Neural crest cell (in vitro differentiated cells): Measurements from ENCODE around the gene MGST3. TPM values are rescaled to one million over a fixed set of nuclear protein-coding genes. Genes with fewer than 3 reads are reported as not detected.

ENCODE experiments used
- DNase-seq: peaks from one replicate; pipeline ENCODE4 v3.0.0; 2021; ENCODE audit warnings: low read depth, mixed read lengths, low spot score
- H3K27ac Mint-ChIP-seq: one replicate; pipeline ENCODE4 v1.8.0; 2021; ENCODE audit warnings: mild to moderate bottlenecking, mixed read lengths; ENCODE audit not compliant: unreplicated experiment
- H3K27me3 Mint-ChIP-seq: 2 replicates; pipeline ENCODE4 v1.8.0; 2021; ENCODE audit warnings: low read depth, mild to moderate bottlenecking, mixed read lengths
- H3K36me3 Mint-ChIP-seq: 2 replicates; pipeline ENCODE4 v1.8.0; 2021; ENCODE audit warnings: low read depth, mild to moderate bottlenecking, mixed read lengths
- H3K4me1 Mint-ChIP-seq: 2 replicates; pipeline ENCODE4 v1.8.0; 2021; ENCODE audit warnings: mixed read lengths
- H3K4me3 Mint-ChIP-seq: one replicate; pipeline ENCODE4 v1.8.0; 2021; ENCODE audit warnings: mild to moderate bottlenecking, mixed read lengths
- H3K9me3 Mint-ChIP-seq: 2 replicates; pipeline ENCODE4 v1.8.0; 2021; ENCODE audit warnings: mixed read lengths
- CTCF ChIP-seq: fragments of 200-600 bp; sonication (generic); conservative IDR thresholded peaks from 2 replicates; pipeline ENCODE4 v1.5.0; 2021; ENCODE audit warnings: antibody characterized with exemption, mild to moderate bottlenecking
- total RNA-seq: library from RNA; stranded (reverse); gene quantifications from 2 replicates; pipeline ENCODE4 v1.2.1, GENCODE V29; 2021

Gene MGST3
- total RNA-seq, 1 donor from 2014 or later: 94.2 TPM

- no peak for DNase-seq
- H3K9me3 Mint-ChIP-seq: peaks cover 3% of the 10 kb centered on the region
- no peaks in the 10 kb centered on the region for H3K4me1 Mint-ChIP-seq
- H3K27ac Mint-ChIP-seq: no peak overlapping the region
- no peak overlapping the region for H3K4me3 Mint-ChIP-seq
- H3K36me3 Mint-ChIP-seq: peaks cover 49% of the 10 kb centered on the region
- no peak for TF ChIP-seq CTCF
- no peaks in the 10 kb centered on the region for H3K27me3 Mint-ChIP-seq
Observed at GRCh38 chr1:165686121-165686970, 55.3 kb downstream of the MGST3 start.

DNA sequence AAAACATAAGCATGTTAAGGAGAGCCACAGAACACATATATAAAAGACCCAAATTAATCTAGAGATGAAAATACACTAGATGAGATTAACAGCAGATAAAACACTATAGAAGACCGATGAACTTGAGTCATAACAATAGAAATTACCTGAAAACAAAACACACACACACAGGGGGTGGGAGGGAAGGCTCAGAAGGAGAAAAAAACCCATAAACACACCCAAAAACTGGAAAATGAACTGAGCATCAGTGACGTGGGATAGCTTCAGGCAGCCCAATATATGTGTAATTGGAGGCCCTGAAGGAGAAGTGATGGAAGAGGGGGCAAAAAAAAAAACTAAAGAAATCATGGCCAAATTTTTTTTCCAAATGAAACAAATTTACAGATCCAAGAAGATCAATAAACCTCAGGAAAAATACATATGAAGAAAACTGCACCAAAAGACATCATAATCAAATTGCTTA lies 56.0 kb downstream of the MGST3 start:
- TF ChIP-seq CTCF: no peak
- H3K27ac Mint-ChIP-seq: no peak overlapping the region
- no peaks in the 10 kb centered on the region for H3K27me3 Mint-ChIP-seq
- no peaks in the 10 kb centered on the region for H3K4me1 Mint-ChIP-seq
- H3K9me3 Mint-ChIP-seq: peaks cover 3% of the 10 kb centered on the region
- peaks cover 52% of the 10 kb centered on the region for H3K36me3 Mint-ChIP-seq
- H3K4me3 Mint-ChIP-seq: no peak overlapping the region
- DNase-seq: no peak

GRCh38 chr1:165688046-165688445 lies 57.0 kb downstream of the MGST3 start:
- Mint-ChIP-seq H3K27me3 (no peaks in the 10 kb centered on the region), H3K4me3 (no peak overlapping the region), H3K27ac (no peak overlapping the region), H3K36me3 (peaks cover 46% of the 10 kb centered on the region), H3K4me1 (no peaks in the 10 kb centered on the region), H3K9me3 (peaks cover 3% of the 10 kb centered on the region)
- no peak for DNase-seq
- no peak for TF ChIP-seq CTCF

DNA sequence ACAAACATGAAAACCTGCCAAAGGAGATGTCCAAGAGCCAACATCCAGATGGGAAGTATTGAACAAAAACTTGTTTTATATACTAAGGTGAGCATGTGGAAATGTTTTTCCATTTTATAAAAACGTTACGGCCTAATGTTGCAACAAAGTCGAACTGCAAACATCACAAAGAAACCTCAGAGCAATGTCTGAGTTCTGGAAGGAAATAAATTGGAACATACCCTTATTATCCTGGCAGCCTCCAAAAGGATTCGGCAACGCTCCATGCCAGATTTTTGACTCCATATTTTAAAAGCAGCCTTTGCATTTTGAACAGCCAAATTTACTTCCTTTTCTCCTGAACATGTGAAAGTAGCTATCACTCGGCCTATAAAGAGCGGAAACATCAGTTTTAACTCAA lies 64.0 kb downstream of the MGST3 start:
- Mint-ChIP-seq H3K27me3 (no peaks in the 10 kb centered on the region), H3K4me3 (peak overlapping the region; percentile 61), H3K4me1 (peaks cover 31% of the 10 kb centered on the region), H3K27ac (no peak overlapping the region), H3K9me3 (peaks cover 3% of the 10 kb centered on the region), H3K36me3 (peaks cover 29% of the 10 kb centered on the region)
- no peak for DNase-seq
- TF ChIP-seq CTCF: no peak

DNA sequence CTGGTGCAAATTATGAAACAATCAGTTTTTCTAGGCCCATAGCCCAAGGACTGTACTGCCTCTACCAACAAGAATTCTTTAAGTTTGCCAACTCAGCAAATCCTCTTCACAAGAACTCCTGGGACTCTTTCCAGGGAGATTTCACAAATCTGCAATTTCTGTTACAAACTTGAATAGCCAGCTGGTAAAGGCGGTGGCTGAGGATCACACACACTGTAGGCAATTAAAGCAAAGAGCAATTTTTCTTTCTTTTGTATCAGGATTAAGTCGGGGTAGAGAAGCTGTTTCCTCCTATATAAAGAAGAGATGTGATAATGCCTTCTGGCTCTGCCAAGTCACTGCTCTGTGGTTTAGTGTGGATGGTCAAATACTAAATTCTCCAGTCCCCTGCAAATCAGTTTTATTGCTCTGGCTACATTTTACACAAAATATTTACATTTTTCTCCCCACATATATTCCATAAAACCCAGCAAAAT lies 65.6 kb downstream of the MGST3 start:
- H3K4me3 Mint-ChIP-seq: peak overlapping the region; percentile 86
- H3K9me3 Mint-ChIP-seq: no peaks in the 10 kb centered on the region
- peaks cover 8% of the 10 kb centered on the region for H3K27me3 Mint-ChIP-seq
- peaks cover 16% of the 10 kb centered on the region for H3K36me3 Mint-ChIP-seq
- peaks cover 31% of the 10 kb centered on the region for H3K4me1 Mint-ChIP-seq
- no peak overlapping the region for H3K27ac Mint-ChIP-seq
- no peak for TF ChIP-seq CTCF
- no peak for DNase-seq
